Sigmoid colon (tissue), 7 donors: Measurements from ENCODE around the gene METAP1D. TPM values are rescaled to one million over a fixed set of nuclear protein-coding genes. Genes with fewer than 3 reads are reported as not detected.

Experiments
- DNase-seq: peaks from one replicate; pipeline ENCODE4 v3.0.0-alpha.2; 2019
- H3K27ac ChIP-seq, 4 donors: fragments of 200-600 bp; sonication (generic); one replicate each; pipeline ENCODE4 v1.5.1; 2016 to 2019; ENCODE audit warnings: mild to moderate bottlenecking in 1 of 4
- H3K27me3 ChIP-seq, 3 donors: fragments of 200-600 bp; sonication (generic); one replicate each; pipeline ENCODE4 v1.5.1; 2019; ENCODE audit warnings: mild to moderate bottlenecking in 1 of 3
- H3K36me3 ChIP-seq, 4 donors: fragments of 200-600 bp; sonication (generic); one replicate each; pipeline ENCODE4 v1.5.1; 2016 to 2019
- H3K4me1 ChIP-seq, 4 donors: fragments of 200-600 bp; sonication (generic); one replicate each; pipeline ENCODE4 v1.5.1; 2017 to 2019
- H3K4me3 ChIP-seq, 4 donors: fragments of 200-600 bp; sonication (generic); one replicate each; pipeline ENCODE4 v1.5.1; 2017 to 2019; ENCODE audit warnings: mild to moderate bottlenecking in 2 of 4, moderate library complexity in 1 of 4
- H3K9me3 ChIP-seq, 4 donors: fragments of 200-600 bp in 3 of 4; sonication (generic) in 3 of 4; one replicate each; pipeline versions ENCODE4 v1.5.1 to v1.6.1; 2013 to 2019
- CTCF ChIP-seq, 4 experiments: fragments of 450-650 bp in 3 of 4; fragments of 200-600 bp in 1 of 4; IDR thresholded peaks; one replicate each; pipeline ENCODE4 v1.5.1; 2016 to 2019; ENCODE audit warnings: antibody characterized with exemption in 4 of 4, mild to moderate bottlenecking in 3 of 4, moderate library complexity in 2 of 4
- EP300 ChIP-seq, 4 donors: sonication (generic); formaldehyde crosslinking; IDR thresholded peaks; one replicate each; pipeline ENCODE4 v1.6.1; 2017; ENCODE audit warnings: antibody characterized with exemption in 4 of 4
- POLR2A ChIP-seq, 2 donors: fragments of 450-650 bp; IDR thresholded peaks; one replicate each; pipeline ENCODE4 v1.6.1; 2016; ENCODE audit warnings: antibody characterized with exemption in 2 of 2, mild to moderate bottlenecking in 2 of 2, moderate library complexity in 2 of 2
- POLR2AphosphoS5 ChIP-seq, 4 donors: sonication (generic); formaldehyde crosslinking; IDR thresholded peaks; one replicate each; pipeline ENCODE4 v1.6.1; 2017; ENCODE audit warnings: antibody characterized with exemption in 4 of 4
- WGBS, 2 donors: extraction: QIAGEN DNeasy Blood & Tissue Kit; methylation state at CpG; one replicate each; pipeline ENCODE4 v1.1.7; 2013; 5-methylcytosine and 5-hydroxymethylcytosine counted together
- intact Hi-C: fragments of 100-400 bp; cut with DNase I; formaldehyde crosslinking; loops from one replicate; pipeline ENCODE4 v1.15.1; 2023
- polyA plus RNA-seq, 3 donors: library from polyadenylated mRNA; stranded (reverse); fragments of 200-250 nt; gene quantifications; one replicate each; pipeline ENCODE4 v1.2.3, GENCODE V29; 2013
- total RNA-seq, 4 donors: library from RNA; depleted of rRNA; stranded (reverse); fragments of >200 nt; gene quantifications; one replicate each; pipeline ENCODE4 v1.1.0, GENCODE V29; 2016
- donor health status: healthy with polysubstance abuse.
- donor health status: Bipolar disorder and iron deficiency.
- donor health status: healthy.

Gene METAP1D
- total and polyA plus RNA-seq, 7 donors: 0.60 to 14.4 (median 7.8) TPM

- DNase-seq: peak; percentile 60
- TF ChIP-seq POLR2AphosphoS5 (IDR thresholded peaks at IDR 0.05): peak in 1 of 4 donors; percentile 3
- TF ChIP-seq POLR2A (IDR thresholded peaks at IDR 0.05): no peak
- Histone ChIP-seq H3K27me3 (peaks cover 96 to 100% (median 100%) of the 10 kb centered on the region in 3 donors), H3K36me3 (no peaks in the 10 kb centered on the region), H3K9me3 (no peaks in the 10 kb centered on the region), H3K4me3 (peak within 1 kb of the TSS; percentile 15 to 50 (median 40)), H3K27ac (peak within 1 kb of the TSS in 2 of 4 donors; percentile 16 to 33), H3K4me1 (peaks cover 0 to 58% (median 36%) of the 10 kb centered on the region in 4 donors)
- WGBS, 2 donors: 3 to 4% methylated on average over 34 of the region's 34 CpGs
- intact Hi-C loops: loop anchor here (10.0 kb wide), 1 partner anchor 191 kb away; the partner anchor contains the start of gene SLC25A12
Observed at GRCh38 chr2:172085460-172086159, 85.9 kb downstream of the METAP1D start, which contains the start of gene DLX1. Gene DLX1 (plus strand): TSS chr2:172085507. CDS start chr2:172085678, 171 bp downstream.

GRCh38 chr2:172086241-172087206, 86.8 kb downstream of the METAP1D start:
- 3 to 4% methylated on average over 54 of the region's 54 CpGs for WGBS, 2 donors
- Histone ChIP-seq H3K9me3 (no peaks in the 10 kb centered on the region), H3K4me3 (peak overlapping the region in 3 of 4 donors; percentile 33 to 50 (median 48)), H3K36me3 (no peaks in the 10 kb centered on the region), H3K4me1 (peaks cover 0 to 63% (median 36%) of the 10 kb centered on the region in 4 donors), H3K27ac (no peak overlapping the region), H3K27me3 (peaks cover 95 to 100% (median 100%) of the 10 kb centered on the region in 3 donors)
- no peak for DNase-seq
- TF ChIP-seq POLR2AphosphoS5 (IDR thresholded peaks at IDR 0.05) (no peak), CTCF (IDR thresholded peaks at IDR 0.05) (no peak), EP300 (IDR thresholded peaks at IDR 0.05) (no peak), POLR2A (IDR thresholded peaks at IDR 0.05) (no peak)
- intact Hi-C loops: loop anchor here (10.0 kb wide), 1 partner anchor 192 kb away; the partner anchor contains the start of gene SLC25A12

- TF ChIP-seq POLR2A (IDR thresholded peaks at IDR 0.05): no peak
- no peak for TF ChIP-seq POLR2AphosphoS5 (IDR thresholded peaks at IDR 0.05)
- no peak for TF ChIP-seq EP300 (IDR thresholded peaks at IDR 0.05)
- TF ChIP-seq CTCF (IDR thresholded peaks at IDR 0.05): no peak
- Histone ChIP-seq H3K36me3 (no peaks in the 10 kb centered on the region), H3K27ac (no peak overlapping the region), H3K4me3 (peak overlapping the region in 2 of 4 donors; percentile 48 to 50), H3K9me3 (no peaks in the 10 kb centered on the region), H3K27me3 (peaks cover 95 to 100% (median 100%) of the 10 kb centered on the region in 3 donors), H3K4me1 (peaks cover 0 to 63% (median 36%) of the 10 kb centered on the region in 4 donors)
- intact Hi-C loops: loop anchor here (10.0 kb wide), 1 partner anchor 192 kb away; the partner anchor contains the start of gene SLC25A12
- no peak for DNase-seq
- WGBS, 2 donors: 5 to 6% methylated on average over 31 of the region's 31 CpGs
Observed at GRCh38 chr2:172087207-172087779, 87.5 kb downstream of the METAP1D start.

GRCh38 chr2:172087780-172088244, 88.1 kb downstream of the METAP1D start:
- Histone ChIP-seq H3K27me3 (peaks cover 95 to 100% (median 100%) of the 10 kb centered on the region in 3 donors), H3K4me1 (peaks cover 0 to 63% (median 36%) of the 10 kb centered on the region in 4 donors), H3K36me3 (no peaks in the 10 kb centered on the region), H3K27ac (no peak overlapping the region), H3K4me3 (peak overlapping the region in 1 of 4 donors; percentile 48), H3K9me3 (no peaks in the 10 kb centered on the region)
- WGBS, 2 donors: 5 to 6% methylated on average over 23 of the region's 23 CpGs
- TF ChIP-seq POLR2A (IDR thresholded peaks at IDR 0.05) (no peak), POLR2AphosphoS5 (IDR thresholded peaks at IDR 0.05) (no peak)
- no peak for DNase-seq
- intact Hi-C loops: loop anchor here (10.0 kb wide), 1 partner anchor 193 kb away; the partner anchor contains the start of gene SLC25A12
